CD4-positive, alpha-beta memory T cell (primary cell): ENCODE results near the gene FAM50B. TPM values are rescaled to one million over a fixed set of nuclear protein-coding genes. Genes with fewer than 3 reads are reported as not detected.

Experiments used
- polyA plus RNA-seq, 2 donors: library from polyadenylated mRNA; unstranded; fragments of 300-500 nt; fragmentation: Illumina TruSeq; gene quantifications; one replicate each; pipeline ENCODE4 v1.2.3, GENCODE V29; 2021
- total RNA-seq, 2 experiments: library from RNA; stranded (reverse); gene quantifications; one replicate each; pipeline ENCODE4 v1.2.3, GENCODE V29; 2021

Gene FAM50B
- total and polyA plus RNA-seq, 4 experiments from 2014 or later, result 4.5 to 19.4 (median 15.2) TPM

Other genes with a start within 250 kb of the FAM50B start
- gene PXDC1, start 97.7 kb upstream of the FAM50B start, total RNA-seq, result under 1 TPM; 0.50 to 0.52 TPM
- not detected for gene PXDC1, start 97.7 kb upstream of the FAM50B start, polyA plus RNA-seq
- not detected for gene FAM217A, start 229.8 kb downstream of the FAM50B start, total RNA-seq
- gene FAM217A, start 229.8 kb downstream of the FAM50B start, polyA plus RNA-seq, result not detected